NOMO-1 (cell line): ENCODE data around the gene PPFIBP1.

Experiments
- DNase-seq, 2 experiments: peaks; one replicate each; lab custom pipeline; 2025; ENCODE audit not compliant: unreplicated experiment in 2 of 2; lab: John Stamatoyannopoulos, UW

Gene PPFIBP1

DNA sequence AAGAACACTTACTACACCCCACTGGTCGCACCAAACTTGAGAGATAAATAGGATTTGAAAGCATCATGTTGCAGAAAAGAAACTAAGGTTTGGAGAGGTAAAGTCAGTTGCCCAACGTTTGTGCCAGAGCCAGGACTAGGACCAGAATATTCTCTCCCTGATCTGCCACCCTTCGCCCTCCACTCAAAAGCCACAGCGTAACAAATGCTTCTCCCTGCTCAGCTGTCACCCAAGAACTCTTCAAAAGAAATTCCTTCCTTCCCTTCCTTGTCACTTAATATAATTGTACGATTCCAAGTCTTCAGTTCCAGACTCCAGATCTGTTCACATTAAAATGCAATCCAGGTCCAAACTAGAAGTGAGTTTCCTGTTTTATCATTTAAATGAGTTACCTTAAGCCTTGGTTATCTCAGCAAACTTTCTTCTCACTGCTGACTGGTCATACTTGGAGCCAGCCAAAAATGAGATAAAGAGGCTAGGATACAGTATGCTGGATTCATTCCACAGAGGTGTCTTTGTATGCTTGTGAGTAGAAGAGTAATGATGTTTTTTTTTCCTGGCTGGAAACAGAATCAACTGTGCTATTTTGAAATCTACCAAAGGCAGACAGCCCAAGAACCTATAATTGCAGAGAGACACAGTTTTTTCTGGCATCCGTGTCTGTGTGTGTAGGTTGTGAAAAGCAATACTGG is 12.8 kb upstream of the PPFIBP1 start:
- no peak for DNase-seq

DNA sequence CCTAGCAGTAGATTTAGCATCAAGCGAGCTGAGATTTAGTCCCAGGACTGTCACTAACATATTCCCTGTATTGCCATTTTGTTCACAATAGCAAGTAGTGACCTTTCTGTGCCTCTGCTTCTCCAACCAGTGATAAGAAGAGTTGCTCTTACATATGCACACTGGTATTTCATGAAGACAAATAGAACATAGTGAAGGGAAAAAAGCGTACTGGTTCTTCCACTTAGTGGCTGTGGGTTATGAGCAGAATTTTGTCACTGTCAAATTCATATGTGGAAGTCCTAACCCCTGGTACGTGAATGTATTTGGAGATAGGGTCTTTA is 12.3 kb upstream of the PPFIBP1 start:
- no peak for DNase-seq

DNA sequence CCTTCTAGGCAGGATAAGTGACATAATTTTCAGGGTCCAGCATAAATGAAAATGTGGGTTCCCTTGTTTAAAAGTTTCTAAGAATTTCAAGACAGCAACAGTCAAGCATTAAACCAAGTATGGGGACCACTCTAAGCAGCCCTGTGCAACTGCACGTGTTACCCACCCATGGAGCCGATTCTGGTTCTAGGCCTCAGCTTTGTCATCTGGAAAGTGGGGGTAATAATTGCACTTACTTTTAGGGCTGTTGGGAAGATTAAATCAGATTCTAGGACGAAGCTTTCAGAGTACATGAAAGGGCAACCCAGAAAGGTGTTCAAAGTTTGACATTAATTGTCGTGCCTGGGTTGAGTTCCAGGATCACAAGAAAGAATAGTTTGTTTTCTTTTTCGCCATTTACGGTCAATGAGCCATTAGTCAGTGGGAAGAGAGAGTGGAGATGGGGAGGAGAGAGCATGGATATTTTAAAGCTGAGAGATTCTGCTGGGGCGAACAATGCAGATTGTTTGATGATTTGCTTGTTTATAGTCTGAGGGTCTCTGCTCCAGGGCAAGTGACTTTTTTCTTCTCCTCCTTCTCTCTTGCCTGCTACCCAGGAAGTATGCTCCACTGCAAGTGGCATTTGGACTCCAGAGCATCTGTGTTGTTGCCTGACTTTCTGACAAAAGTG is 10.7 kb upstream of the PPFIBP1 start:
- no peak for DNase-seq

DNA sequence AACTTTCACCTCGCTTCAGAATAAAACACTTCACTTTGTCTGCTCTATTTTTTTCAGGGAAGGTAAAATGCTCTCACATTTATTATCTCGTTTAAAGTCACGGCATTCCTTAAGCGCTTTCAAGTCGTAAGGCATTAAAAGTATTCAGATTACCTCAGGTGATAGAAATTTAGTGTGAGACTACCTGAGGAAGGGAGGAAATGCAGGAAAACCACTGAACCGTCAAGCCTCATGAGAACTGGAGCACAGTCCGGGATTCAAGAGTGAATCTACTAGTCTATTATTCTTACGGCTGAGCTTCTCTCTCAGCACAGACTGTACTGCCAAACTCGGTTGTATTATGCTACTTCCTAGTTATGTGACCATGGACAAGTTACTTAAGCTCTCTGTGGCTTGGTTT is 8.3 kb upstream of the PPFIBP1 start:
- no peak for DNase-seq

DNA sequence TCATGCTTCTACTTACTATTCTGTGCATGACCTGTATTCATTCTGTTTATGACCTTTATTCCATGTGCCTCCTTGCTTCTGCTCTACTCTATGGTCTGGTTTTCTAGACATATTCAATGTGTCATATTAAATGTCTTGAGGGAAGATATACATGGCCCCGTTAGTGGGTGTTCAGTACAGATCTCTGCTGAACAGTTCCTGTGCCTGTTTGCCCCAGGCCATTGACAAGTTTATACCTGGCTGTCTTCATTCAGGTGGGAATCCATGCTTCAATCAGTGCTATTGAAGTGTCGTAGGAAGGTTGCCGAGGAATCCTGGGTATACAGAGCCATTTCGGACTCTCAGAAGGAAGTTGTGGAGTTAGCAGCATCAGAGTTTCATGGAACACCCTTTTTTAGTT is 7.4 kb upstream of the PPFIBP1 start:
- DNase-seq, result no peak

DNA sequence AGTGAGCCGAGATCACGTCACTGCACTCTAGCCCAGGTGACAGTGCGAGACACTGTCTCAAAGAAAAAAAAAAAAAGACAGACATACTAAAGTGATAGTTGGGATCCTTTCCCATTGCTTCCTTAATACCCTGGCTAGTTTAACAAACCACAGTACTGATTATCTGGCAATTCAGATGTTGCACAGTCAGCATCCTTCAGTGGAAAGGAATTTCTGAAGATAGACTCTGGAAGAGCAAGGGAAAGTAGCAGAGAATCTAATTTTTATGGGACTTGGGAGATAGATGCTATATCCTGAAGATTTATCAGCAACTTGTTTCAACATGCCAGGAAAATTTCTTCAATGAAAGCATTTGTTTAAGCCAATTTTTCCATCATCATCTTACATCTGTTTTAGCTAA is 6.5 kb upstream of the PPFIBP1 start:
- DNase-seq, result no peak

DNA sequence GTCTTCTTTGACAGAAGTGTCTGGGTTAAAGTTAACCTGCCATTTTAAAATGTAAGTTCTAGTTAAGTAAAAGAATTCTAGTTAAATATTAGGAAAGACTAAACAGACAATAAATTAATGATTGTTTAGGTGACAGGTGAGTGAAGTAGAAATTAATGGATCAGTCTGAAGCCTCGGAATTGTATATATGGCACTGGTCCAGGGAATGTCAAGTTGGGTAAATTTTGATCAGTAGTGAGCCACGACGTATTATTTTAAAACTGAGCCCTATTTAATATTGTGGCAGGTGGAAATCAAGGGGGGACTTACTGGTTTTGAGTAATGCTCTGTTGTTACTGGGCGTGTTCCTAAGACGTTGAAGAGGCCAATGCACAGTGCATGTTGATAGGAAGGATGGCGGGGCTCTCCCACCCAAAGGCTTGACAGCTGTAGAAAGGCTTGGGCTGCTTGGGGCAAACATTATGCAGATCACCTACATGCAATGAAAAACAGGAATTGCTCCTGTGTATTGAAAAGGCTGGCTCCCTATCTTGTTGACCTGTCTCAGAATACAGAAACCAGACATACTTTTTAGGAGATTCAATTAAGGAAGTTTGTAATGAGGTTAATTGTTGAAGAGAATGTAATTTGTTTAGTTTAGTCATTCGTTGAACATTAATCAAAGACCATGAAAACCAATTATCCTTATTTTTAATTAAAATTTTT is 5.9 kb upstream of the PPFIBP1 start:
- DNase-seq, result no peak

DNA sequence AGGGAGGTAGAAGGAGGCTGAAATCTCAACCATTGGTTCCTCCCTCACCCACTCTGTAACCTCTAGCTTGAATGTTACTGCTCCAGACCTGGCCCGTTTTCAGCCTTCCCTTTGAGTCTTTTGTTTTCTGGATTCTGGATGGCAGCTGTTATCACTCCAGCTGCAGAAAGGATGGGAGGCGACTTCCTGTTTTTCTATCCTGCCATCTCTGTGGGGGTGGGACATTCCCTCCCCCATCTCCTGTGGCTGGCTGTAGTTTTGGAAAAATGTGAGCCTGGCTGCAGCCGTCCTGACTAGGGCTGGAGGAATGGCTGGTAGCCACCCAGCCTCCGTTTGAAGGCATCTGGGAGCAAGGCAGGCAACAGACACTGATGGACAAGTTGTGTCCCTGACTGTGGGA is 2.9 kb upstream of the PPFIBP1 start:
- DNase-seq, result no peak

DNA sequence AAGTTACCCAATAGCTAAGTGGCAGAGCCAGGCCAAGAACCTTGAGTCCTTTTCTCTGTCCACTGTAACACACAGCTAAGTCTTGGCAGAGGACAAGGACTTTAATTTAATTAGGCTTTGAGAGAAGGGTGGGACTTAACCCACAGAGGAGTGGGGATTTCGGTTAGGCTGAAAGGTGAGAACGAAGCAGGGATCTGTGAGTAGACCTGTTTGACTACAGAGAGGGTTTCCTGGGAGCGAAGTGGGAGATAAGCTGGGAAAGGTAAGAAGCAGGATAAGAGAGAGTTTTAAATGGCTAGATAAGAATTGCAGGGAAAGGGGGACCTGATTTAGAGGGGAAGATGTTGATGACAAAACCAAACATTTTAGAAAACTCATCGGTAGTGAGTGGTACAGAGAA is 2.0 kb upstream of the PPFIBP1 start:
- no peak for DNase-seq

DNA sequence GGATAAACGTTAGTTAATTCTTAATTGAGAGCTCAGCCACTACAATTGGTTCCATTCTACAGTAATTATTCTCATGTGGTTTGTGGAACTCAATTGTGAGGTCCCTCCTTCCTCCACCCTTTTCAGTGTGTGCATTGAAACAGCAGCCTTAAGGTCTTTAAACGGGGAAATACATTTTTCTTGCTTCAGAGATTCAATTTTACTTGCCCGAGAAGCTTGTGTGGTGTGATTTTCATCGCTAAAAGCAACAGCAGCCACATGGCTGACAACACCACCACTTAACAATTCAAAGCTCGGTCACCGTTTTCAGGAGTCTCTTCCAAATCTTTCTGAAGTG is 733 bp upstream of the PPFIBP1 start:
- peak in 1 of 2 experiments; percentile 42 for DNase-seq

DNA sequence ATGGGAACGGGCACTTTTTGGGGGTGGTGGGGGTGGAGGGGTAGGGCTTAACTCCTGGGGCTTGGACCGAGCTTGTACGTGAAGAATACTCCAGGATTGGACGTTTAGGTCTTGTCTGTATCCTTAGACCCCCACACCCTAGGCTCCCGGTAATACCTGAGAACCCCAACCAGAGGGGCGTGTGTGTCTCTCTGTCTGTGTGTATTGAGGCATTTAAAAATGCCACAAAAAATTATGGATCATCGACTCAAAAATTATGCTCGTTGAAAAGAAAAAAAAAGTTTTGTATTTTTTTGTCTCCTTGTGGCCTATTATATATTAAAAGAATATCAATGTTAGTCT is 459 bp downstream of the PPFIBP1 start:
- DNase-seq, result no peak

DNA sequence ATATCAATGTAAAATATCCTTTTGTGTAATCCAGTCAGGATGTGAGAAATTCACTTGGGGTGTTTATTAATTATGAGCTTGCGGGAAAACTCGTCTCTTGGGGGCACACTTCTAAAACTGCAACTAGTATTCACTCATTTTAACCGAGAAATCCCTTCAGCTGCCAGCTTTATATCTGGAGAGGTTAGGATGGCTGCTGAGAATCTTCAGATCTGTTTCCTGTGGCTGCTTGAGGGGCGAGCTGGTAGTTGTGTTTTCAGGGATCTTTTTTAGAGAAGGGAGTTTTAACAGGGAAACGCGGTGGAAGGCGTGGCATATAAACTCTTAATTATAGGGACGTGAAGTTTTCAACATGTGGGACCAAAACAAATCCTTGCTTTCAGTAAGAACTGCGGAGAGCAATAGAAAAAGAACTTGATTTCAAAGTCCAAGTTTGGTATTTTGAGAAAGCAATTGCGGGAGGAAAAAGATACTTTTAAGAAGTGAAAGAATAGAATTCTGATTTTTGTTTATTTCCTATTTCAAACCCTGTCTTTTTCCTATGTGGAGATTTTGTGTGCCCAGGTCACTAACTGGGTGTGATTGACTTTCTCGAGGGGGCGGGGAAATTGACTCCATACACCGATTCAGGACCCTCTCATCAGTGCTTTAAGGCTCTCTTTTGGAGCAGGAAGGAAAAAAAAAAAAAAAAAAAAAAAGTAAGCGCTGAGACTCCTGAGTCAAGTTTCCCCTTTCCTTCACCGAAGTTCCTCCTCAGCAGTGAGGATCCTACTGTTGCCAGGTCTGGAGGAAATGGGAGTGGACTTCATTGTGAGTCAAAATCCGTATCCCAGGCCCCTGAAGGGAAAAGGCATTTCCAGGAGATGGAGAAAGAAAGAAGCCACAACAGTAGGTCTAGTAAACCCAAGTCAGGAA is 1.1 kb downstream of the PPFIBP1 start:
- DNase-seq, result no peak

DNA sequence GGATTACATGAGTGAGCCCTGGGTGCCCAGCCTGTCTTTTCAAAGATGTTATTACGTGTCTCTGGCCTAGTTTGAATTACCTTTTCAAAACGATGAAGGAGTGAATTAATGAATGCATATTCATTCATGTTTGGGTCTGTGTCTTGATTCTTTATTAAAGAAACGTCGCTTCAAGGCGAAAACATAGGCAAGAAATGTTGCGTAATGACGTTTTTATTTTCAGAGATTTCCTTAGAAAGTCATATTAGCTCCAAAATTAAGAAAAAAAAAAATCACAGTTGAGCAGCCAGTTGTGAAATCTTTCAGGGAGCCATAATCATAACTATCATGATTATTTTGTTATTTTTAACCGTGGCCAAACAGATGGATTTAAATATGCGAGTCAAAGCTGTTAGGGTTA is 3.5 kb downstream of the PPFIBP1 start:
- DNase-seq, result no peak

DNA sequence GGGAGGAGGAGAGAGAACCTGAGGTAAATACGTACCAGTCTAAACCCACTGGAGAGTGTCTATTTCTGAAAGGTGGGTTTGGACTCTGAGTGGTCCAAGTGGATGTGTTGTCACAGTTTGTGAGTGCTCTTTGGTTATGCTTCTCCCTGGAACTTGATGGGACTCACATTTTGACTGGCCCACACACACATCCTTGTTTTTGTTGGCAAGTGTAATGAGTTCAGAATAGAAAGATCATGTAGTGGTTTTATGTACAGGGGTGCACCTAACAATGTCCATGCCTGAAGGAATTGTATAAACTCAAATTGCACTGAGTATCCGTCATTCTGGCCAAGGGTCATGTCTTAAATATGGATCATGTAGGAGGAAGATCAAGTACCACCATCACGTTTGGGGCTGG is 4.8 kb downstream of the PPFIBP1 start:
- DNase-seq, result no peak

DNA sequence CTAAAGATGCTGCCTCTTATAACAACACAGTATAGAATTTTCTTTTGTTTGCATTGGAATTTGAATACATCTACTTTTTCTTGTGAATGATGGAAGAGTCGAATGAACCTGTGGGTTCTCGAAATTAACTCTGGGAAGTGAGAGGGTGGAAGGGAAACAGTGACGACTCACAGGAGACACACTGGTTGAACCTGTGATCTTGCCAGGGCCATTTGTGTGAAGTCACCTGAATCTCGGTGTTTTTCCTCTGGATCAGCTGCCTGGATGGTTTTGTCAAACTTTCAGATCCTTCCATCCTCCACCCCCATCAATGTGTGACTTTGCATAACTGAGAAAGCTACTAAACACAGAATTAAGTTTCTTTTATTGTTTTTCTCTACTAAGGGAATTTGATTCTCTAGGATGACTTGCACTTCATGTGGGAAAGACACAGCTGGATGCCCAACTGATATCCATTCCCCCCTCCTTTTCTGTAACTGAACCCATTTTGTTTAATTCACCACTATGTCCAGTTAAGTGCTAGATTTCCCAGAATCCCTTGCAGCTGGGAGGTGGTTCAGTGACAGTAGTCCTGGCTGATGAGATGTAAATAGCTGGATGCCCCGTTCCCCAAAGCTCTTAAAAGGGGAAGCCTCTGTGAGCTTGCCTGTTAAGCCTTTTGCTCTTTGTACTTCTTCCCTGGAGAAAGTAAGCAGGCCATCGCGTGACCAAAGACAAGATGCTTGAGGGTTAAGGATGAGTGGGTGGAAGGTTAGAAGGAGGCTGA is 6.3 kb downstream of the PPFIBP1 start:
- no peak for DNase-seq

DNA sequence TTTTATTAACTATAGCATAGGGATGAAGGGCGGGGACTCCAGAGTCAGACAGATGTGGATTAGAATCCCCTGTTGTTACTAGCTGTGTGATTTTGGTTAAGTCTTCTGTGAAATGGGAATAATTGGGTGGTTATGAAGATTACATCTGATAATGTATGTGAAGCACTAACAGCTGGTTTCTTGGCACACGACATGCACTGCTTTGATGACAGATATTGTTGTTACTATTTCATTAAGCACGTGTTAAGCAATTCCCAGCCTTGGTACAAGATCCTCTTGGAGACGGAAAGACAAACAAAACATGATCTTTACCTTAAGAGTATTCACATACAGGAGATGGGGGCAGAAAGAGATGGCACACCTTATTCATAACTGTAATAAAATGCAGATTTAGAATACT is 7.9 kb downstream of the PPFIBP1 start:
- DNase-seq, result no peak

DNA sequence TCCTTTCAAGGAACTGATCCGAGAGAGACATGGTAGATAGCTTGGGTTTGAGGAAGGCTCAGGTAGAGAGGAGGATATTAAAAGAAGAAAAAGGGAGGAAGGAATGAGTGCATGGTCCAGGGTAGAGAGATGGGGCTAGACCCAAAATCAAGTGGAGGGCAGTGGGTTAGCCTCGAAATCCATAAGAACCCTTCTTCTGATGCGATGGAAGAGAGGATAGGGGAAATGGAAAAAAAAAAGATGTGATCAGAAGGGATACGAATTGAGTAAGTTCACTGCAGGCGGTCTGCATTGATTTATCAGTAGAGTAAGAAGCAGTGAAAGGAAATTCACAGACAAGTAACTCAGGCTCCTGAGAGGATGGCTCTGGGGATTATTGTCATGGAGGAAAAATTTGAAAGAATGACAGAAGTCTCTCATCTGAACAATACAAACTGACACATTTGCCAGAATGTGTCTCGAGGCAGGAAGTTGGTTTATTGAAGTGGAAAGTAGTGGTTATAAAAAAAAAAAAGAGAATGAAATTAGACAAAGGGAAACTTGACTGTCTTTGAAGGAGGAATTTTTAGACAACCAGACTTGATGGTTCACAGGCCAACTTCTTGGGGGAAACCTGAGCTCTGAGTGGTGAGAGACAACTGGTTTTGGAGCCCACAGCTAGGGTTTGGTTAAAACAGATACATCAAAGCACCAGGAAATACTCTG is 10.2 kb downstream of the PPFIBP1 start:
- DNase-seq, result no peak

DNA sequence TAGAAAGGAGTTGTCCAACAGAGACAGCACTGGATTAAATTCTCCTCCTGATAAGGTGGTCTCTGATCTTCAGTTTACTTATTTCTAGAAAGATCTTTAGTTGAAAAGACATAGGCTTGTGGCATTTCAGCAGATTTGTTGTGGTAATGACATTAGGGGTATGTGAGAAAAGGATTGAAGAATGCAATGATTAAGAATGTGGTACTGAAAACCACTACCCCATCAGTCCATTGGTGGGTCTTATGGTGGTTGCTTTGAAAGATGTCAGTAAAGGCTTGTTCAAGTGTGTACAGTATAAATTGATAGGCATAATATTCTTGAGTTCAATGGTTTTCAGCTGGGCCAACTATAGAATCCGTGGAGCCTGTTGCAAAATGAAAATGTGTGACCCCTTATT is 10.8 kb downstream of the PPFIBP1 start:
- DNase-seq, result no peak

DNA sequence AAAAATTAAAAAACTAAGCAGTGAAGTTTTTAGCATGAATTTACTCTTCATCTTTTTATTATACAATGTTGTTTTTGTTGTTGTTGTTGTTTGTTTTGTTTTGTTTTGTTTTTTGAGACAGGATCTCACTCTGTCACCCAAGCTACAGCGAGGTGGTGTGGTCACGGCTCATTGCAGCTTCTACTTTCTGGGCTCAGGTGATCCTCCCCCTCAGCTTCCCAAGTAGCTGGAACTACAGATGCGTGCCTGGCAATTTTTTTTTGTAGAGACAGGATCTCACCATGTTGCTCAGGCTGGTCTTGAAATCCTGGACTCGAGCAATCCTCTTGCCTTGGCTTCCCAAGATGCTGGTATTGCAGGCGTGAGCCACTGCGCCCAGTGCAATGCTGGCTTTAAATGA is 11.3 kb downstream of the PPFIBP1 start:
- DNase-seq, result no peak
